HCT116 (cell line): Measurements from ENCODE around the gene ADAMTS16. TPM values are rescaled to one million over a fixed set of nuclear protein-coding genes. Genes with fewer than 3 reads are reported as not detected.

ENCODE experiments used
- ATAC-seq: fragments of 200-7000 bp; cut with Tn5 transposase; 2 replicates; pipeline ENCODE4 v1.9.1; 2020; ENCODE audit warnings: mild to moderate bottlenecking, moderate library complexity
- BruUV-seq: library from RNA; stranded (reverse); fragments of 400-500 nt; replicated peaks from 2 replicates; lab custom pipeline; 2021; lab: Mats Ljungman, UMichigan
- CTCF ChIA-PET: fragments of 300-600 bp; sonication (Branson Sonifier 250); formaldehyde crosslinking; loops from one replicate; lab custom pipeline; 2021; ENCODE audit warnings: antibody characterized with exemption; lab: Charles Lee
- POLR2A ChIA-PET: fragments of 300-600, 350-600 bp; sonication (Branson Sonifier 250); formaldehyde crosslinking; loops from one replicate; lab custom pipeline; 2021; ENCODE audit warnings: antibody characterized with exemption; lab: Charles Lee
- RAD21 ChIA-PET, 2 experiments: fragments of 300-600 bp; sonication (Branson Sonifier 250); formaldehyde crosslinking; loops; one replicate each; lab custom pipeline; 2023; ENCODE audit warnings: low total read pairs in 2 of 2; ENCODE audit not compliant: uncharacterized antibody in 2 of 2, unreplicated experiment in 2 of 2, low non-redundant PET in 1 of 2; lab: Charles Lee
- DNase-seq: peaks from one replicate; pipeline ENCODE4 v3.0.0-alpha.2; 2010; ENCODE audit warnings: low read depth, low spot score
- H2AFZ ChIP-seq: fragments of 200-600 bp; shearing (Covaris generic), sonication (generic); 2 replicates; pipeline ENCODE4 v1.6.1; 2017; ENCODE audit warnings: low read depth, mixed run types, mixed read lengths, antibody characterized with exemption, low read length; ENCODE audit not compliant: poor library complexity, severe bottlenecking
- H3K27ac ChIP-seq: 2 replicates; pipeline ENCODE4 v1.5.1; 2012; ENCODE audit warnings: low read depth, low read length
- H3K27me3 ChIP-seq: fragments of 200-600 bp; sonication (generic); 2 replicates; pipeline ENCODE4 v1.6.1; 2016; ENCODE audit warnings: mixed run types, low read length, mixed read lengths; ENCODE audit not compliant: insufficient read depth
- H3K36me3 ChIP-seq, 2 experiments: fragments of 200-500 bp in 1 of 2; fragments of 200-600 bp in 1 of 2; sonication (Bioruptor generic) in 1 of 2; sonication (generic) in 1 of 2; 2 replicates each; pipeline versions ENCODE4 v1.5.1 to v1.6.1; 2014 to 2016; ENCODE audit warnings: low read length in 2 of 2, inconsistent platforms in 1 of 2, mixed read lengths in 1 of 2, mixed run types in 1 of 2; ENCODE audit not compliant: insufficient read depth in 2 of 2, control insufficient read depth in 1 of 2
- H3K4me1 ChIP-seq, 2 experiments: fragments of 200-600 bp in 1 of 2; sonication (generic) in 1 of 2; 2 replicates each; pipeline versions ENCODE4 v1.5.1 to v1.6.1; 2012 to 2017; ENCODE audit warnings: low read length in 2 of 2, inconsistent platforms in 1 of 2, mild to moderate bottlenecking in 1 of 2, mixed read lengths in 1 of 2, mixed run types in 1 of 2, moderate library complexity in 1 of 2; ENCODE audit not compliant: insufficient read depth in 2 of 2, control insufficient read depth in 1 of 2
- H3K4me2 ChIP-seq: fragments of 200-600 bp; sonication (generic); 2 replicates; pipeline ENCODE4 v1.6.1; 2017; ENCODE audit warnings: mixed run types, low read length, mixed read lengths
- H3K4me3 ChIP-seq, 2 experiments: fragments of 200-600 bp in 1 of 2; sonication (generic) in 1 of 2; replicated peaks in 1 of 2; 2 replicates each; pipeline ENCODE4 v1.5.1; 2011 to 2016; ENCODE audit warnings: low read length in 2 of 2, control low read depth in 1 of 2, low read depth in 1 of 2, mild to moderate bottlenecking in 1 of 2, mixed read lengths in 1 of 2, mixed run types in 1 of 2
- H3K79me2 ChIP-seq: fragments of 200-600 bp; sonication (generic); 2 replicates; pipeline ENCODE4 v1.6.1; 2017; ENCODE audit warnings: mild to moderate bottlenecking, mixed run types, low read length, moderate library complexity, mixed read lengths; ENCODE audit not compliant: insufficient read depth
- H3K9ac ChIP-seq: fragments of 200-600 bp; sonication (generic); 2 replicates; pipeline ENCODE4 v1.6.1; 2016; ENCODE audit warnings: low read length, mixed read lengths
- H3K9me2 ChIP-seq: fragments of 200-600 bp; sonication (generic), shearing (Covaris generic); 2 replicates; pipeline ENCODE4 v1.6.1; 2017; ENCODE audit warnings: mixed run types, mild to moderate bottlenecking, moderate library complexity; ENCODE audit not compliant: insufficient read depth
- H3K9me3 ChIP-seq, 2 experiments: fragments of 200-500 bp in 1 of 2; fragments of 200-600 bp in 1 of 2; sonication (Bioruptor generic) in 1 of 2; sonication (generic) in 1 of 2; 2 replicates each; pipeline ENCODE4 v1.6.1; 2014 to 2017; ENCODE audit warnings: low read length in 2 of 2, mixed read lengths in 2 of 2, inconsistent platforms in 1 of 2, low read depth in 1 of 2, mild to moderate bottlenecking in 1 of 2, mixed run types in 1 of 2, moderate library complexity in 1 of 2; ENCODE audit not compliant: control insufficient read depth in 1 of 2, insufficient read depth in 1 of 2
- H4K20me1 ChIP-seq: fragments of 200-600 bp; sonication (generic), shearing (Covaris generic); 2 replicates; pipeline ENCODE4 v1.6.1; 2017; ENCODE audit warnings: mixed run types, mild to moderate bottlenecking, moderate library complexity; ENCODE audit not compliant: insufficient read depth
- ATF3 ChIP-seq: IDR thresholded peaks from 2 replicates; pipeline ENCODE4 v1.6.1; 2012
- EGR1 ChIP-seq: IDR thresholded peaks from 2 replicates; pipeline ENCODE4 v1.6.1; 2012; ENCODE audit warnings: low read depth
- ELF1 ChIP-seq: IDR thresholded peaks from 2 replicates; pipeline ENCODE4 v1.6.1; 2012; ENCODE audit warnings: low read depth, borderline replicate concordance
- EZH2 ChIP-seq: fragments of 200-600 bp; sonication (generic); IDR thresholded peaks from 2 replicates; pipeline ENCODE4 v1.6.1; 2017; ENCODE audit warnings: antibody characterized with exemption, mixed run types
- EZH2phosphoT487 ChIP-seq: fragments of 200-600 bp; IDR thresholded peaks from 2 replicates; pipeline ENCODE4 v1.6.1; 2018; ENCODE audit warnings: antibody characterized with exemption, borderline replicate concordance
- RAD21 ChIP-seq: IDR thresholded peaks from 2 replicates; pipeline ENCODE4 v1.6.1; 2012; ENCODE audit warnings: low read depth, mild to moderate bottlenecking
- REST ChIP-seq: IDR thresholded peaks from 2 replicates; pipeline ENCODE4 v1.6.1; 2012; ENCODE audit warnings: low read depth
- SP1 ChIP-seq: IDR thresholded peaks from 2 replicates; pipeline ENCODE4 v1.6.1; 2012; ENCODE audit warnings: low read depth
- SRF ChIP-seq: IDR thresholded peaks from 2 replicates; pipeline ENCODE4 v1.6.1; 2012; ENCODE audit warnings: low read depth
- TCF7L2 ChIP-seq: IDR thresholded peaks from 2 replicates; pipeline ENCODE4 v1.7.0; 2011; ENCODE audit warnings: borderline replicate concordance, inconsistent platforms; ENCODE audit not compliant: insufficient read depth, insufficient read length; ENCODE audit errors: extremely low read depth
- ZBTB33 ChIP-seq: IDR thresholded peaks from 2 replicates; pipeline ENCODE4 v1.6.1; 2011; ENCODE audit warnings: mild to moderate bottlenecking, low read length, moderate library complexity; ENCODE audit not compliant: insufficient replicate concordance; ENCODE audit errors: extremely low read depth
- ZFX ChIP-seq: fragments of 450-650 bp; IDR thresholded peaks from 2 replicates; pipeline ENCODE4 v1.6.1; 2017
- intact Hi-C: fragments of 100-400 bp; cut with micrococcal nuclease; formaldehyde crosslinking; loops from 2 replicates; pipeline ENCODE4 v1.10.0; 2022
- total RNA-seq: library from RNA; stranded (reverse); gene quantifications from one replicate; pipeline ENCODE4 v1.2.1, GENCODE V29; 2021; ENCODE audit not compliant: unreplicated experiment

ADAMTS16 gene
- total RNA-seq, 1 experiment from 2014 or later, result 2.4 TPM

GRCh38 chr5:5101676-5102075 is 38.5 kb upstream of the ADAMTS16 start:
- DNase-seq, result no peak
- no peaks in the 10 kb centered on the region for H3K9me3 ChIP-seq
- RAD21 ChIA-PET, result no interaction called here
- CTCF ChIA-PET, result no interaction called here
- H3K4me3 ChIP-seq, result no peak overlapping the region
- H3K9ac ChIP-seq, result no peak overlapping the region
- no peaks in the 10 kb centered on the region for H3K79me2 ChIP-seq
- no peak for ATAC-seq
- POLR2A ChIA-PET, result no interaction called here
- BruUV-seq, result no TSS peak
- no peaks in the 10 kb centered on the region for H3K9me2 ChIP-seq
- no peak overlapping the region for H3K27ac ChIP-seq
- H3K36me3 ChIP-seq, result no peaks in the 10 kb centered on the region
- peaks cover 24% of the 10 kb centered on the region for H3K27me3 ChIP-seq
- H3K4me2 ChIP-seq, result no peak overlapping the region
- no peaks in the 10 kb centered on the region for H4K20me1 ChIP-seq
- no peak overlapping the region for H2AFZ ChIP-seq
- no peaks in the 10 kb centered on the region for H3K4me1 ChIP-seq
- intact Hi-C loops, result no loop called here
- TF ChIP-seq RAD21, result no peak
- TF ChIP-seq ZFX, result no peak
- TF ChIP-seq SRF, result no peak
- no peak for TF ChIP-seq ZBTB33
- TF ChIP-seq ELF1, result no peak
- TF ChIP-seq ATF3, result no peak
- no peak for TF ChIP-seq SP1
- TF ChIP-seq EZH2, result no peak
- no peak for TF ChIP-seq EGR1

DNA sequence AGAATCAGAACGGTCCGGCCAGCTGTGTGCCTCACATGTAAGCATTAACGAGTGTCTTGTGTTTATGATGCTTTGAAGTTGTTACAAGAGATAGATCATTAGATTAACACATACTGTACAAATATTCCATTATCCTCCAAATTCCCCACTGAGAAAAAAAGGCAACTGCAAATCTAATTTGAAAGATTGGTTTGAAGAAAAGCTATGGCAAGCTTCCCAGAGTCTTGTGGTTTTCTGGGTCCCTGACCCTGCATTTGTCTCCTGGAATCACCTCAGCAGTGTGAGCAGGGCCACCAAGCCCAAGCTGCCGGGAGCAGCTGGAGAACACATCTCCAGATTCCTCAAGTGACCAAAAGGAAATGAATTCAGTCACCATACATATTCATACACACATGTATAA is 36.9 kb upstream of the ADAMTS16 start:
- H3K4me2 ChIP-seq, result no peak overlapping the region
- ATAC-seq (no peak), DNase-seq (no peak)
- H3K36me3 ChIP-seq, result no peaks in the 10 kb centered on the region
- peaks cover 31% of the 10 kb centered on the region for H3K27me3 ChIP-seq
- intact Hi-C loops, result no loop called here
- POLR2A ChIA-PET, result no interaction called here
- no peaks in the 10 kb centered on the region for H3K4me1 ChIP-seq
- H3K27ac ChIP-seq, result no peak overlapping the region
- no peaks in the 10 kb centered on the region for H3K9me3 ChIP-seq
- CTCF ChIA-PET, result no interaction called here
- H3K79me2 ChIP-seq, result no peaks in the 10 kb centered on the region
- H4K20me1 ChIP-seq, result no peaks in the 10 kb centered on the region
- no peak overlapping the region for H3K9ac ChIP-seq
- no TSS peak for BruUV-seq
- TF ChIP-seq EZH2phosphoT487 (no peak), TCF7L2 (no peak), REST (no peak), ZFX (no peak), ZBTB33 (no peak)
- RAD21 ChIA-PET, result no interaction called here
- H2AFZ ChIP-seq, result no peak overlapping the region
- no peaks in the 10 kb centered on the region for H3K9me2 ChIP-seq
- H3K4me3 ChIP-seq, result no peak overlapping the region
